ENCODE results near the gene TRPM3. TPM values are rescaled to one million over a fixed set of nuclear protein-coding genes. Genes with fewer than 3 reads are reported as not detected.

Gene TRPM3
- total RNA-seq, 2 experiments from 2014 or later = not detected

- Mint-ChIP-seq H3K27ac (no peak overlapping the region), H3K27me3 (peaks cover 3% of the 10 kb centered on the region), H3K4me3 (no peak overlapping the region), H3K36me3 (no peaks in the 10 kb centered on the region), H3K4me1 (no peaks in the 10 kb centered on the region), H3K9me3 (no peaks in the 10 kb centered on the region)
- no peak for DNase-seq
Observed at GRCh38 chr9:70798018-70798417, 323.4 kb downstream of the TRPM3 start.

- DNase-seq = no peak
Observed at GRCh38 chr9:70795841-70796240, 325.6 kb downstream of the TRPM3 start.

GRCh38 chr9:70792796-70793195 is 328.6 kb downstream of the TRPM3 start:
- Mint-ChIP-seq H3K4me1 (no peaks in the 10 kb centered on the region), H3K36me3 (no peaks in the 10 kb centered on the region), H3K9me3 (no peaks in the 10 kb centered on the region), H3K27ac (no peak overlapping the region), H3K27me3 (peaks cover 6% of the 10 kb centered on the region), H3K4me3 (no peak overlapping the region)
- DNase-seq = no peak

More at GRCh38 chr9:70795841-70796240, 325.6 kb downstream of the TRPM3 start:
- Mint-ChIP-seq H3K4me1 (no peaks in the 10 kb centered on the region), H3K27me3 (no peaks in the 10 kb centered on the region), H3K9me3 (no peaks in the 10 kb centered on the region), H3K4me3 (no peak overlapping the region), H3K36me3 (no peaks in the 10 kb centered on the region), H3K27ac (no peak overlapping the region)

GRCh38 chr9:70791936-70792335 is 329.5 kb downstream of the TRPM3 start:
- Mint-ChIP-seq H3K4me1 (no peaks in the 10 kb centered on the region), H3K36me3 (no peaks in the 10 kb centered on the region), H3K4me3 (no peak overlapping the region), H3K27me3 (peaks cover 6% of the 10 kb centered on the region), H3K27ac (no peak overlapping the region), H3K9me3 (no peaks in the 10 kb centered on the region)
- no peak for DNase-seq

GRCh38 chr9:70789086-70789485 is 332.3 kb downstream of the TRPM3 start:
- no peaks in the 10 kb centered on the region for H3K4me1 Mint-ChIP-seq
- DNase-seq = no peak
- H3K27ac Mint-ChIP-seq = no peak overlapping the region
- H3K36me3 Mint-ChIP-seq = no peaks in the 10 kb centered on the region
- H3K9me3 Mint-ChIP-seq = no peaks in the 10 kb centered on the region
- H3K4me3 Mint-ChIP-seq = no peak overlapping the region
- peaks cover 11% of the 10 kb centered on the region for H3K27me3 Mint-ChIP-seq

GRCh38 chr9:70784456-70784855 is 337.0 kb downstream of the TRPM3 start:
- Mint-ChIP-seq H3K4me3 (no peak overlapping the region), H3K27ac (no peak overlapping the region), H3K36me3 (no peaks in the 10 kb centered on the region), H3K4me1 (no peaks in the 10 kb centered on the region), H3K27me3 (peaks cover 11% of the 10 kb centered on the region), H3K9me3 (no peaks in the 10 kb centered on the region)
- no peak for DNase-seq

GRCh38 chr9:70778568-70778967 is 342.9 kb downstream of the TRPM3 start:
- Mint-ChIP-seq H3K9me3 (no peaks in the 10 kb centered on the region), H3K4me3 (no peak overlapping the region), H3K27me3 (peaks cover 5% of the 10 kb centered on the region), H3K27ac (no peak overlapping the region), H3K36me3 (no peaks in the 10 kb centered on the region), H3K4me1 (no peaks in the 10 kb centered on the region)
- no peak for DNase-seq

GRCh38 chr9:70773579-70773978 is 347.8 kb downstream of the TRPM3 start:
- no peak for DNase-seq
- Mint-ChIP-seq H3K4me1 (no peaks in the 10 kb centered on the region), H3K27me3 (peaks cover 9% of the 10 kb centered on the region), H3K27ac (no peak overlapping the region), H3K9me3 (no peaks in the 10 kb centered on the region), H3K4me3 (no peak overlapping the region), H3K36me3 (no peaks in the 10 kb centered on the region)

- Mint-ChIP-seq H3K9me3 (no peaks in the 10 kb centered on the region), H3K27ac (no peak overlapping the region), H3K36me3 (no peaks in the 10 kb centered on the region), H3K4me3 (no peak overlapping the region), H3K27me3 (peaks cover 9% of the 10 kb centered on the region), H3K4me1 (no peaks in the 10 kb centered on the region)
- no peak for DNase-seq
Observed at GRCh38 chr9:70772601-70773000, 348.8 kb downstream of the TRPM3 start.

- Mint-ChIP-seq H3K36me3 (no peaks in the 10 kb centered on the region), H3K9me3 (no peaks in the 10 kb centered on the region), H3K4me1 (no peaks in the 10 kb centered on the region), H3K4me3 (no peak overlapping the region), H3K27ac (no peak overlapping the region), H3K27me3 (peaks cover 3% of the 10 kb centered on the region)
- no peak for DNase-seq
Observed at GRCh38 chr9:70765946-70766345, 355.5 kb downstream of the TRPM3 start.

- no peak overlapping the region for H3K4me3 Mint-ChIP-seq
- peaks cover 5% of the 10 kb centered on the region for H3K9me3 Mint-ChIP-seq
- no peaks in the 10 kb centered on the region for H3K4me1 Mint-ChIP-seq
- H3K36me3 Mint-ChIP-seq = no peaks in the 10 kb centered on the region
- peaks cover 9% of the 10 kb centered on the region for H3K27me3 Mint-ChIP-seq
- H3K27ac Mint-ChIP-seq = no peak overlapping the region
- DNase-seq = no peak
Observed at GRCh38 chr9:70761139-70761670, 360.2 kb downstream of the TRPM3 start.

GRCh38 chr9:70760228-70760627 is 361.2 kb downstream of the TRPM3 start:
- peaks cover 14% of the 10 kb centered on the region for H3K27me3 Mint-ChIP-seq
- H3K9me3 Mint-ChIP-seq = peaks cover 5% of the 10 kb centered on the region
- no peaks in the 10 kb centered on the region for H3K4me1 Mint-ChIP-seq
- H3K36me3 Mint-ChIP-seq = no peaks in the 10 kb centered on the region
- no peak overlapping the region for H3K4me3 Mint-ChIP-seq
- DNase-seq = no peak
- no peak overlapping the region for H3K27ac Mint-ChIP-seq

GRCh38 chr9:70753311-70753710 is 368.1 kb downstream of the TRPM3 start:
- no peak for DNase-seq
- Mint-ChIP-seq H3K4me3 (no peak overlapping the region), H3K27ac (no peak overlapping the region), H3K4me1 (no peaks in the 10 kb centered on the region), H3K27me3 (peaks cover 19% of the 10 kb centered on the region), H3K36me3 (no peaks in the 10 kb centered on the region), H3K9me3 (peaks cover 5% of the 10 kb centered on the region)

GRCh38 chr9:70749066-70749465 is 372.4 kb downstream of the TRPM3 start:
- H3K27me3 Mint-ChIP-seq = peaks cover 8% of the 10 kb centered on the region
- H3K4me3 Mint-ChIP-seq = no peak overlapping the region
- no peaks in the 10 kb centered on the region for H3K36me3 Mint-ChIP-seq
- H3K9me3 Mint-ChIP-seq = no peaks in the 10 kb centered on the region
- no peaks in the 10 kb centered on the region for H3K4me1 Mint-ChIP-seq
- DNase-seq = no peak
- H3K27ac Mint-ChIP-seq = no peak overlapping the region

- peaks cover 8% of the 10 kb centered on the region for H3K27me3 Mint-ChIP-seq
- H3K27ac Mint-ChIP-seq = no peak overlapping the region
- no peak for DNase-seq
- H3K4me3 Mint-ChIP-seq = no peak overlapping the region
- no peaks in the 10 kb centered on the region for H3K36me3 Mint-ChIP-seq
- no peaks in the 10 kb centered on the region for H3K9me3 Mint-ChIP-seq
- no peaks in the 10 kb centered on the region for H3K4me1 Mint-ChIP-seq
Observed at GRCh38 chr9:70747261-70747718, 374.1 kb downstream of the TRPM3 start.

GRCh38 chr9:70746760-70747159 is 374.7 kb downstream of the TRPM3 start:
- H3K4me1 Mint-ChIP-seq = no peaks in the 10 kb centered on the region
- no peak overlapping the region for H3K27ac Mint-ChIP-seq
- DNase-seq = no peak
- no peak overlapping the region for H3K4me3 Mint-ChIP-seq
- H3K36me3 Mint-ChIP-seq = no peaks in the 10 kb centered on the region
- H3K9me3 Mint-ChIP-seq = no peaks in the 10 kb centered on the region
- peaks cover 8% of the 10 kb centered on the region for H3K27me3 Mint-ChIP-seq

Data from activated naive CD8-positive, alpha-beta T cell treated with anti-CD3 and anti-CD28 coated beads for 36 hours (primary cell).